ENCODE results near the gene EHMT1. TPM values are rescaled to one million over a fixed set of nuclear protein-coding genes. Genes with fewer than 3 reads are reported as not detected.

EHMT1 gene
- total RNA-seq, 2 experiments from 2014 or later: 66.6 to 76.7 TPM

DNA sequence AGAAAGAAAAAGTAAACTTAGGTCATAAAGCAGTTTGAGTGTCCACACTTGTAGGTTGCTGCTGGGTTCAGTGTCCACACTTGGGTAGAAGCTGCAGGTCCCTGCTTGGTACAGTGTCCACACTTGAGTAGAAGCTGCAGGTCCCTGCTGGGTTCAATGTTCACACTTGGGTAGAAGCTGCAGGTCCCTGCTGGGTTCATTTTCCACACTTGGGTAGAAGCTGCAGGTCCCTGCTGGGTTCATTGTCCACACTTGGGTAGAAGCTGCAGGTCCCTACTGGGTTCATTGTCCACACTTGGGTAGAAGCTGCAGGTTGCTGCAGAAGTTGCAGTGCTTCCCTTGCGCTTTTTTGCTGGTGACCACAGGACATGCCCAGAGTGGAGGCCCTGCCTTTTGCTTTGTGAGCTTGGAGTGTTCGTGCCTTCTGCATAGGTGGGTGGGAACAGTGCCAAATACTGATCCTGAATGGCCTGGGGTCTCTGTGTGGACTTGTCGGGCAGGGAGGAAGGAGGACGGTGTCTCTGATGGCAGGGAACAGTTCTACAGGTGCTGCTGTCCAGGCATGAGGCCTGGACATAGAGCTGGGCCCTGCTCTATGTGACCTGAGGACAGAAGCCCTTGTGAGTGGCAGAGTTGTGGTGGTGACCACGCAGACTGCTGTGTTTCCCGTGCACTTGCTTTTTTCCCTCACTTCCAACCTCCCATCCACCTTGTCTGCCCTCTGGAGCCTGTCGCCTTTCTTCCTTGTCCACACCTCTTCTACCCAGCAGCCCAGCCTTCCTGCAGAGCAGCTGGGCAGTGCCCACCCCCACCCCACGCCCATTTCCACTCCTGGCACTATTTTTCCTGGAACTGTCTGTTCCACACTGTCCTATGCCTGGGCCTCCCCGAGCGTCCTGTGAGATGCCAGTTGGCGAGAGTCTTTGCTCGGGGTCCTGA, 120.8 kb downstream of the EHMT1 start:
- ChIA-PET POLR2A (interaction anchor here (0.6 kb wide), 1 partner anchor 67 kb away, joined by 3 read pairs; no protein-coding TSS in a partner anchor), CTCF (interaction anchor here (0.6 to 0.7 kb wide), 2 partner anchors 10 to 37 kb away, joined by 3 read pairs; no protein-coding TSS in a partner anchor)
- DNase-seq (no peak), ATAC-seq (no peak)
- peaks cover 4% of the 10 kb centered on the region for H3K4me1 Mint-ChIP-seq
- intact Hi-C loops (cut with DNase I, micrococcal nuclease): no loop called here
- H3K27me3 Mint-ChIP-seq: no peaks in the 10 kb centered on the region
- H3K27ac Mint-ChIP-seq: no peak overlapping the region
- no peak overlapping the region for H3K4me3 Mint-ChIP-seq
- peaks cover 33% of the 10 kb centered on the region for H3K36me3 Mint-ChIP-seq (ENCODE audit: low read depth)
- peaks cover 2% of the 10 kb centered on the region for H3K9me3 Mint-ChIP-seq (ENCODE audit: low read depth)

GRCh38 chr9:137740312-137740711, 121.5 kb downstream of the EHMT1 start:
- Mint-ChIP-seq H3K27ac (no peak overlapping the region), H3K9me3 (ENCODE audit: low read depth) (no peaks in the 10 kb centered on the region)
- CTCF ChIA-PET: no interaction called here

DNA sequence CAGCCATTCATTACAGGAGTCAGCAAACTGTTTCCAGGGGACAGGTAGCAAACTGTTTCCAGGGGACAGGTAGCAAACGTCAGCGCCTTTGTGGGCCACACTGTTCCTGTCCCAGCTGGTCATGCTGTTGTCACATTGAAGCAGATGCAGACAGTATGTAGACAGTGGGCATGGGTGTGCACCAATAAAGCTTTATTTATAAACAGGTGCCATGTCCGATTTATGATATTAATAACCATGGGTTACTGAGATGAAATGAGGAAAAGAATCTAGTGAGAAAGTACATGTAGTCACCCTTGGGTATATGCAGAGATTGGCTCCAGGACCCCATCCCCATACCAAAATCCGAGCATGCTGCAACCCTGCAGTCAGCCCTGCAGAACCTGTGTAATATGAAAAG, 122.5 kb downstream of the EHMT1 start:
- ChIA-PET POLR2A (no interaction called here), CTCF (interaction anchor here (0.8 kb wide), 1 partner anchor 21 kb away, joined by 3 read pairs; no protein-coding TSS in a partner anchor)
- no peak for DNase-seq
- no peak for ATAC-seq
- peaks cover 26% of the 10 kb centered on the region for H3K36me3 Mint-ChIP-seq (ENCODE audit: low read depth)
- no peaks in the 10 kb centered on the region for H3K27me3 Mint-ChIP-seq
- no peak overlapping the region for H3K4me3 Mint-ChIP-seq
- no peak overlapping the region for H3K27ac Mint-ChIP-seq
- intact Hi-C loops (cut with DNase I, micrococcal nuclease): no loop called here
- H3K9me3 Mint-ChIP-seq (ENCODE audit: low read depth): no peaks in the 10 kb centered on the region
- H3K4me1 Mint-ChIP-seq: peaks cover 16% of the 10 kb centered on the region

More at GRCh38 chr9:137740312-137740711, 121.5 kb downstream of the EHMT1 start:
- intact Hi-C loops (cut with DNase I, micrococcal nuclease): no loop called here
- Mint-ChIP-seq H3K27me3 (no peaks in the 10 kb centered on the region), H3K36me3 (ENCODE audit: low read depth) (peaks cover 31% of the 10 kb centered on the region), H3K4me3 (no peak overlapping the region), H3K4me1 (peaks cover 10% of the 10 kb centered on the region)
- ATAC-seq: no peak
- DNase-seq: no peak
- POLR2A ChIA-PET: no interaction called here

DNA sequence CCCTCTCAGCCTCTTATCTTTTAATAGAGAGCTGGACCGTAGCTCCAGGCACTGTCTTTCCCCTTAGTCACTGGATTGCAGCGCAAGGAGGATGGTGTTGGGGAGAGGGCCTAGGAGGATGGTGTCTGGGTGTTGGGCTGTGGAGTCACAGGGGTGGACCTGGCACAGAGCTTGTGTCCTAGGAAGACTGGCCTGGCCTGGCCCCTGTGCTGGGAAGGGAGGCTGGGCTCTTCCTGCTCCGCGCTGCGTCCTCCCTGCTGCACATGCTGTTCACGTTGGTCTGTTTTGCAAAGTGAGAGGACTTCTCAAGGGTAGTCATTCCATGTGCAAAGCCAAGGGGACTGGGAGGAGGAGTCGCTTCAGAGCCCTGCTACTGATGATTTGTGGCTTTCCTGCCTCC, 123.9 kb downstream of the EHMT1 start:
- ATAC-seq: no peak
- H3K4me1 Mint-ChIP-seq: peaks cover 16% of the 10 kb centered on the region
- POLR2A ChIA-PET: no interaction called here

GRCh38 chr9:137743695-137744094, 124.9 kb downstream of the EHMT1 start:
- POLR2A ChIA-PET: no interaction called here
- Mint-ChIP-seq H3K4me3 (no peak overlapping the region), H3K27me3 (no peaks in the 10 kb centered on the region), H3K9me3 (ENCODE audit: low read depth) (no peaks in the 10 kb centered on the region), H3K27ac (no peak overlapping the region), H3K36me3 (ENCODE audit: low read depth) (peaks cover 26% of the 10 kb centered on the region), H3K4me1 (peaks cover 15% of the 10 kb centered on the region)
- no peak for DNase-seq
- no peak for ATAC-seq
- CTCF ChIA-PET: no interaction called here
- intact Hi-C loops (cut with DNase I, micrococcal nuclease): no loop called here

More for the DNA sequence above, 123.9 kb downstream of the EHMT1 start:
- Mint-ChIP-seq H3K4me3 (no peak overlapping the region), H3K27ac (no peak overlapping the region), H3K27me3 (no peaks in the 10 kb centered on the region), H3K36me3 (ENCODE audit: low read depth) (peaks cover 28% of the 10 kb centered on the region), H3K9me3 (ENCODE audit: low read depth) (no peaks in the 10 kb centered on the region)
- intact Hi-C loops (cut with DNase I, micrococcal nuclease): no loop called here
- CTCF ChIA-PET: interaction anchor here (0.9 kb wide), 1 partner anchor 48 kb away, joined by 3 read pairs; no protein-coding TSS in a partner anchor
- no peak for DNase-seq

- Mint-ChIP-seq H3K4me3 (no peak overlapping the region), H3K9me3 (ENCODE audit: low read depth) (no peaks in the 10 kb centered on the region), H3K36me3 (ENCODE audit: low read depth) (peaks cover 25% of the 10 kb centered on the region), H3K27me3 (no peaks in the 10 kb centered on the region), H3K27ac (peak overlapping the region; percentile 60), H3K4me1 (peaks cover 14% of the 10 kb centered on the region)
- ATAC-seq: no peak
- DNase-seq: no peak
- CTCF ChIA-PET: no interaction called here
- intact Hi-C loops (cut with DNase I, micrococcal nuclease): no loop called here
- POLR2A ChIA-PET: no interaction called here
These were observed 125.9 kb downstream of the EHMT1 start for GRCh38 chr9:137744632-137745183.

DNA sequence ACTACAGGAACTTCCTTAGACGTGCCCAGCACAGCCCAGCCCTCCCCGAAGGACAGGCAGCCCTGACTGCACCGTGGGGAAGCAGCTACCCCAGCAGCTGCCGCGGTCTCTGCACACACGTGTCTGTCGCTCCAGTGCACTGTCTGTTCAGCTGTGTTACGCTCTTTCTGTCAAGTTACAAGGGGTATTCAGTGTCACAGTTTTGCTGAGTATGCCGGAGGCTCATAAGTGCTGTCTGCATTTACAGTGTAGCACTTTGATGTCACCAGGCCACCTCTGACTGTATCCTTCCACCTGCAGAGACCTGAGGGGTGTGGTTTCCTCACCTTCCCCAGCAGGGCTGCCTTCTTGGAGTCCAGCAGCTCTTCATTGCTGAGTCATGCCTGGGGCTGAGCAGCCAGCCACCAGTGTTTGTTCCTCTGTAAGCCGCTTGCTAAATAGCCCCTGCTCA, 126.8 kb downstream of the EHMT1 start:
- peak; percentile 26 for DNase-seq
- H3K27me3 Mint-ChIP-seq: no peaks in the 10 kb centered on the region
- H3K36me3 Mint-ChIP-seq (ENCODE audit: low read depth): peaks cover 26% of the 10 kb centered on the region
- H3K4me3 Mint-ChIP-seq: no peak overlapping the region
- H3K4me1 Mint-ChIP-seq: peaks cover 14% of the 10 kb centered on the region
- ATAC-seq: peak; percentile 73
- ChIA-PET CTCF (interaction anchor here (0.7 to 1.2 kb wide), 3 partner anchors 24 to 78 kb away, joined by 3 read pairs; no protein-coding TSS in a partner anchor), POLR2A (no interaction called here)
- peak overlapping the region; percentile 64 for H3K27ac Mint-ChIP-seq
- intact Hi-C loops (cut with DNase I, micrococcal nuclease): no loop called here
- no peaks in the 10 kb centered on the region for H3K9me3 Mint-ChIP-seq (ENCODE audit: low read depth)

DNA sequence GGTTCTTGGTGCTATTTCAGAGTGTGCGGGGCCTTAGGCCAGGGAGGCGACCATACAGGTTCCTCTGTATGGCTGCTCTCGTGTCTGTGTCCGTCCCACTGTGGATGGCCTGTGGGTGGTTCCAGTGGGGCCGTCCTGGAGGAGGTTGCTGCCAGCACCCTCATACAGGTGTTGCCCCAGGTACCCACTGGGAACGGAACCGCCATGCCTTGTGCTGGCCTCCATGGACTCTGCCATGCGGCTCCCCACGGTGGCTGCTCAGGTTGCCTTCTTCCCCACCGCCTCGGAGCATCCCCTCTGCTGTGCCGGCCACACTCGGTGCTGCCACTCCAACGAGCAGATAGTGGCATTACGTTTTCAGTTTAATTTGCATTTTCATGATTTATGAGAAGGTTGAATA, 129.5 kb downstream of the EHMT1 start:
- DNase-seq: no peak
- no peaks in the 10 kb centered on the region for H3K27me3 Mint-ChIP-seq
- no peak overlapping the region for H3K27ac Mint-ChIP-seq
- peaks cover 42% of the 10 kb centered on the region for H3K36me3 Mint-ChIP-seq (ENCODE audit: low read depth)
- POLR2A ChIA-PET: no interaction called here
- CTCF ChIA-PET: interaction anchor here (2.0 kb wide), 1 partner anchor 10 kb away, joined by 4 read pairs; no protein-coding TSS in a partner anchor
- ATAC-seq: no peak
- no peaks in the 10 kb centered on the region for H3K9me3 Mint-ChIP-seq (ENCODE audit: low read depth)
- peaks cover 14% of the 10 kb centered on the region for H3K4me1 Mint-ChIP-seq
- no peak overlapping the region for H3K4me3 Mint-ChIP-seq
- intact Hi-C loops (cut with DNase I, micrococcal nuclease): no loop called here

- ATAC-seq (no peak), DNase-seq (no peak)
- Mint-ChIP-seq H3K4me3 (no peak overlapping the region), H3K27me3 (no peaks in the 10 kb centered on the region), H3K27ac (no peak overlapping the region), H3K36me3 (ENCODE audit: low read depth) (peaks cover 40% of the 10 kb centered on the region), H3K9me3 (ENCODE audit: low read depth) (no peaks in the 10 kb centered on the region), H3K4me1 (peaks cover 14% of the 10 kb centered on the region)
- ChIA-PET POLR2A (no interaction called here), CTCF (interaction anchor here (0.6 to 2.0 kb wide), 2 partner anchors 9 to 326 kb away, joined by 3 to 4 read pairs; no protein-coding TSS in a partner anchor)
- intact Hi-C loops (cut with DNase I, micrococcal nuclease): no loop called here
These were observed 129.9 kb downstream of the EHMT1 start for GRCh38 chr9:137748741-137749140.

- Mint-ChIP-seq H3K36me3 (ENCODE audit: low read depth) (peaks cover 39% of the 10 kb centered on the region), H3K4me1 (peaks cover 13% of the 10 kb centered on the region), H3K27ac (peak overlapping the region; percentile 25), H3K27me3 (no peaks in the 10 kb centered on the region), H3K9me3 (ENCODE audit: low read depth) (peaks cover 2% of the 10 kb centered on the region), H3K4me3 (no peak overlapping the region)
- POLR2A ChIA-PET: no interaction called here
- CTCF ChIA-PET: interaction anchor here (0.6 to 2.0 kb wide), 4 partner anchors 9 to 325 kb away, joined by 3 to 4 read pairs (median 3); no protein-coding TSS in a partner anchor
- intact Hi-C loops (cut with DNase I, micrococcal nuclease): no loop called here
- ATAC-seq: no peak
- DNase-seq: no peak
These were observed 130.7 kb downstream of the EHMT1 start for GRCh38 chr9:137749511-137749910.

GRCh38 chr9:137750007-137750406, 131.2 kb downstream of the EHMT1 start:
- no peak for DNase-seq
- intact Hi-C loops (cut with DNase I, micrococcal nuclease): no loop called here
- peaks cover 5% of the 10 kb centered on the region for H3K9me3 Mint-ChIP-seq (ENCODE audit: low read depth)
- ChIA-PET POLR2A (no interaction called here), CTCF (interaction anchor here (1.1 to 2.0 kb wide), 3 partner anchors 8 to 77 kb away, joined by 3 to 4 read pairs (median 4); no protein-coding TSS in a partner anchor)
- H3K36me3 Mint-ChIP-seq (ENCODE audit: low read depth): peaks cover 40% of the 10 kb centered on the region
- no peak overlapping the region for H3K4me3 Mint-ChIP-seq
- H3K4me1 Mint-ChIP-seq: peaks cover 8% of the 10 kb centered on the region
- H3K27ac Mint-ChIP-seq: peak overlapping the region; percentile 25
- H3K27me3 Mint-ChIP-seq: no peaks in the 10 kb centered on the region
- no peak for ATAC-seq
